GM10266 (cell line): ENCODE measurements around the gene STAT4.
"Not testable (repeated sequence)": the region's sequence is repeated elsewhere in the genome, so short reads cannot be mapped to it uniquely, and the experiment has no call there.

ENCODE experiments used
- DNase-seq: peaks from one replicate; pipeline ENCODE4 v3.0.0; 2012; ENCODE audit errors: extremely low spot score
- TF ChIP-seq, protein P1 (sequence below): IDR thresholded peaks from 2 replicates; pipeline ENCODE4 v1.5.1; 2012; ENCODE audit warnings: mild to moderate bottlenecking, low read depth; ENCODE audit not compliant: control insufficient read depth, insufficient read depth; ENCODE audit errors: missing control alignments

Gene STAT4

DNA sequence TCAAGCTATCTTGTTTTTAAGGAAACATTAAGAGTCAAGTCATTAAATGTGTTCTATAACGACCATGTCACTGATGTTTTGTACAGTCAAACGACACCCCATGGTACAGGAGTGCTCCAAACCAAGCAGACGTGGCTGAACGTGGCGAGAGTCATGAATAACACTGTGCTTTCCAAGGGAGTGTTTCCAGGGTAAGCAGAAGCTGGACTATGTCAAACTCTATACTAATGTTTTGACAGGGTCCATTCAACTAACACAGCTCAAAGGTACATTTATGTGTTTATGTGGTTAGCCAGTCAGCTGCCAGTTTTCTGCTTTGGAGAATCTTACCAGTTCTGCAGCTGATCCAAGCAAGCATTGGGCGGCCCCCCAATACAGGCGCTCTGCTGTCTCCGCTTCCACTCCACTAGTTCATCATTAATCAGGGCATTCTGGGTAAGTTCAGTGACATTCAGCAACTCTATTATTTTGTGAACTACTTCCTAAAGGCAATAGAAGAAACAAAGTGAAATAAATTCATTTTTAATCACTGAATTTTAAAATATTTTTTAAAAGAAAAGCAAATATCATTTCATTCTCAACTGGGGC lies 153.2 kb downstream of the STAT4 start:
- DNase-seq, result no peak
- TF ChIP-seq, protein P1, sequence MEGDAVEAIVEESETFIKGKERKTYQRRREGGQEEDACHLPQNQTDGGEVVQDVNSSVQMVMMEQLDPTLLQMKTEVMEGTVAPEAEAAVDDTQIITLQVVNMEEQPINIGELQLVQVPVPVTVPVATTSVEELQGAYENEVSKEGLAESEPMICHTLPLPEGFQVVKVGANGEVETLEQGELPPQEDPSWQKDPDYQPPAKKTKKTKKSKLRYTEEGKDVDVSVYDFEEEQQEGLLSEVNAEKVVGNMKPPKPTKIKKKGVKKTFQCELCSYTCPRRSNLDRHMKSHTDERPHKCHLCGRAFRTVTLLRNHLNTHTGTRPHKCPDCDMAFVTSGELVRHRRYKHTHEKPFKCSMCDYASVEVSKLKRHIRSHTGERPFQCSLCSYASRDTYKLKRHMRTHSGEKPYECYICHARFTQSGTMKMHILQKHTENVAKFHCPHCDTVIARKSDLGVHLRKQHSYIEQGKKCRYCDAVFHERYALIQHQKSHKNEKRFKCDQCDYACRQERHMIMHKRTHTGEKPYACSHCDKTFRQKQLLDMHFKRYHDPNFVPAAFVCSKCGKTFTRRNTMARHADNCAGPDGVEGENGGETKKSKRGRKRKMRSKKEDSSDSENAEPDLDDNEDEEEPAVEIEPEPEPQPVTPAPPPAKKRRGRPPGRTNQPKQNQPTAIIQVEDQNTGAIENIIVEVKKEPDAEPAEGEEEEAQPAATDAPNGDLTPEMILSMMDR, result no peak

DNA sequence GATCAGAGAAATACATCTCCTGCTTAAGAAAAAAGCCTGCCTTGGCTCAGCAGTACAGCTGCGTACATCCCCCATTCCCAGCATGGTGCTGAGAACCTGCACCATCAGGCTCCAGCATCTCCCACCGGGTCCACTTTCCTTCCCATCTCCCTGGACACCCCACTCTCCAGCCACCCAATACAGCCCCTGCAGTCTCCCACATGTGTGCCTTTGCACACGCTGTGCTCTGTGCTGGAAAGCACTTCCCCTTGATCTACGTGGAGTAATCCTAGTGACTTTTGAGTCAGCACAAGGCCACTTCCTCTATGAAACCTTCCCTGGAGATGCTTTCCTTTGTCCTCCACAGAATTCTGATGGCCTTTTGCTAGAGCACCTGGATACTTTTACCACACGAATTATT lies 153.8 kb downstream of the STAT4 start:
- TF ChIP-seq, protein P1, result no peak
- DNase-seq, result no peak

DNA sequence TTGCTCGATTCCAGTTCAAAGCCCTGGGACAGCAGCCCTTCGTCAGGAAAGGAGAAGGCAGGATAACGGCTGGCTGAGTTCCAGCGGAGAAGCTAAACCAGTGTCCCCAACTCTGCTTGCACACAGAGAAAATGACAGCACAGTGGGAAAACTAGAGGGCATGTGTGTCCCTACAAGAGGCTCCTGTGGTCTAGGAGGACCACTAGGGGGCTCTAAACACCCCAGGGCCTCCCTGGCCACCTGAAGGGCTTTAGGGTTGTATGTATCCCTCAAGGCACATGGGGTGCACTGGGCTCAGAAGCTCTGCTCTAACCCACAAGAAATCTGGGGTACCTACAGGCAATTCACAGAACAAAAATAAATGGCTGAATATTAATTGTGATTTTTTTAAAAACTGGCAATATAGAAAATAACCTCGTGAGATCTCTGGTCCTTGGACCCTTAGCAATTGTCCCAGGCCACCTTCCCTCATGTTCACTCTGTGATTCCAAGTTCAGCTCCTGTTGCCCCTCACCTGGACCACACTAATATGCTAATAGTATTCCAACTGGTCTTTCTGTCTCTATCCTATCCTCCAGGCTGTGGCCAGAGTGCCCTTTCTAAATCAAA lies 154.4 kb downstream of the STAT4 start:
- TF ChIP-seq, protein P1, result peak; percentile 49
- DNase-seq, result peak; percentile 26

DNA sequence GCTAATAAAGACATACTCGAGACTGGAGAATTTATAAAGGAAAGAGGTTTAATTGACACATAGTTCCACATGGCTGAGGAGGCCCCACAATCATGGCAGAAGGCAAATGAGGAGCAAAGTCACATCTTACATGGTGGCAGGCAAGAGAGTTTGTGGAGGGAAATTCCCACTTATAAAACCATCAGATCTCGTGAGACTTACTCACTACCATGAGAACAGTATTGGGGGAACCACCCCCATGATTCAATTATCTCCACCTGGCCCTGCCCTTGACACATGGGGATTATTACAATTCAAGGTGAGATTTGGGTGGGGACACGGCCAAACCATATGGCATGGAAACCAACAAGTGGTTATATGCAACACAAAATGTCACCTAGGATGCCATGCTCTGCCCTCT lies 155.5 kb downstream of the STAT4 start:
- DNase-seq, result not testable (repeated sequence)

DNA sequence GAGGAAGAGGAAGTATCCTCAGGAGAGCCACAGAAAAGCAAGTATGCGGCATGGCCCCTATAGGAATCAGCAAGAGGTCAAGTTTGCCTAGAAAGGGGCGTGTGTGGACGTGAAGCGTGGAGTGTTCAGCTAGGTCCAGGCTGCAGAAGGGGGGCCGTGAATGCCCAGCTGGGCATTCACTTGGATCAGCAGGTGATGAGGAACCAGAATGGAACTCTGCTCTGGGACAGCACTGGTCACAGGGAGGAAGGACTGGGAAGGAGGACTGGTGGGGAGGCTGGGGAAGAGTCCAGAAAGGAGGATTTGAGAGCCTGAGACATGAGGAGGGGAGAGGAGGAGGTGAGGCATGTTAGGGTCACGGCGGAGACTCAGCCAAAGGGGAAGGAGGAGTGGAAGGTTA lies 156.6 kb downstream of the STAT4 start:
- TF ChIP-seq, protein P1, result no peak

DNA sequence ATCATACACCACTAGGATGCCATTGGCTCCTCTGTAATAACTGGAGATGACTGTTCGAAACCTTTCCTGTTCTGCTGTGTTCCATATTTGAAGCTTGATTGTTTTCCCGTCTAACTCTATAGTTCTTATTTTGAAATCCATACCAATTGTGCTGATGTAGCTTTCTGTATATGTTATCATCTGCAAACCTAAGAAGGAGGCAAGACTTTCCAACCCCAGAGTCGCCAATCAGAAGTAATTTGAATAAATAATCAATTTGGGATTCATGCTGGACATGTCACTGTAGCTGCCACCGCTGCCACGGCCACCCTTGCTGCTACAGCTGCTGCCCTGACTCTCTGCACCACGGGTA lies 157.5 kb downstream of the STAT4 start:
- no peak for DNase-seq
- TF ChIP-seq, protein P1, result no peak

More for the DNA sequence above, 156.6 kb downstream of the STAT4 start:
- DNase-seq, result no peak

DNA sequence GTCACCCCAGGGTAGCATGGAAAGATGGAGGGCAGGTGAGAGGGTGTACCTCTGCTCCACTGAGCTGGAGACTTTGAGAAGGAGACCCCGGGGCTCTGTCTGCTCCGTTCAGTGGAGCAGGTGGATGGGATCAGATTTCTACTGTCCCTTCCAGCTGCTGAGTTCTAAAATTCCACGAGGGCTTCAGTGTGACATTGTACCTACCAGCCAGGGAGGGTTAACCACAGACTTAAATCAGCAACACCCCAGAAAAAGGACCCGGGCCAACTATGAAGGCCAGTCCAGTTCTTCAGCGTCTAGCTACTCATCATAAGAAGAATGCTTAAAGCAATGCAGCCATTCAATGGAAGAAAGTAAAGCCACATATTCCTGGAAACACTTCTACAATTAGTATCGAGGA lies 160.7 kb downstream of the STAT4 start:
- DNase-seq, result no peak
- TF ChIP-seq, protein P1, result no peak

DNA sequence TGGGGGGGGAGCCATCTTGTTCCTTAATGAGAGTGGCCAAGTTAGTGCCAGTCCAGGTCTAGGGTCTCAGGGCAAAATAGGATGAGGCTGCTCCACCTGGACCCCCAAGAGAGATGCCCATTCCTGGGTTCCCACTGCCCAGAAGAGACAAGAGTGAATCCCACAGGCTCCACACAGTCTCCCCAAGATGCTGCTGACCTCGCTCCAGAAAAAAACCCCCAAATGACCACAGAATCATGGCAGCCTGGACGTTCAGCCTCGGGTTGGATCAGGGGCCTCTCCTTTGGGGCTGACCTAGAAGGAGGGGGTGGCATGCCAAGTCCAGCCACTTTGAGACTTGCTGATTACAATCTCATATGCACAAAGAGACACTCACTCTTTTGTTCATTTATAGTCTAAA lies 161.9 kb downstream of the STAT4 start:
- TF ChIP-seq, protein P1, result no peak
- DNase-seq, result no peak
